OCI-LY7 (cell line): ENCODE data around the gene SMURF1. TPM values are rescaled to one million over a fixed set of nuclear protein-coding genes. Genes with fewer than 3 reads are reported as not detected.

Experiments
- BruUV-seq: library from RNA; stranded (reverse); fragments of 400-500 nt; replicated peaks from 2 replicates; lab custom pipeline; 2021; lab: Mats Ljungman, UMichigan
- CTCF ChIA-PET: fragments of 300-600 bp; sonication (Branson Sonifier 250); formaldehyde crosslinking; loops from one replicate; lab custom pipeline; 2022; ENCODE audit warnings: antibody characterized with exemption; ENCODE audit not compliant: unreplicated experiment; lab: Charles Lee
- POLR2A ChIA-PET: fragments of 300-600 bp; sonication (Branson Sonifier 250); formaldehyde crosslinking; loops from one replicate; lab custom pipeline; 2022; ENCODE audit warnings: antibody characterized with exemption; lab: Charles Lee
- DNase-seq: peaks from one replicate; pipeline ENCODE4 v3.0.0-alpha.2; 2015; ENCODE audit warnings: low spot score
- H2AFZ ChIP-seq: fragments of 200-600 bp; sonication (generic), shearing (Covaris generic); 2 replicates; pipeline ENCODE4 v1.6.1; 2014; ENCODE audit warnings: mild to moderate bottlenecking, antibody characterized with exemption, low read length, moderate library complexity
- H3K27ac ChIP-seq: fragments of 200-600 bp; sonication (generic); 2 replicates; pipeline ENCODE4 v1.5.1; 2014; ENCODE audit warnings: mixed run types, low read depth, mild to moderate bottlenecking, moderate library complexity, low read length, inconsistent platforms; ENCODE audit not compliant: poor library complexity, severe bottlenecking
- H3K36me3 ChIP-seq: fragments of 200-600 bp; sonication (generic); 2 replicates; pipeline ENCODE4 v1.6.1; 2014; ENCODE audit warnings: mild to moderate bottlenecking, antibody characterized with exemption, low read length, moderate library complexity, mixed read lengths; ENCODE audit not compliant: insufficient read depth
- H3K4me1 ChIP-seq: fragments of 200-600 bp; sonication (generic); 2 replicates; pipeline ENCODE4 v1.5.1; 2014; ENCODE audit warnings: mild to moderate bottlenecking, low read length; ENCODE audit not compliant: insufficient read depth, poor library complexity, severe bottlenecking
- H3K4me2 ChIP-seq: fragments of 200-600 bp; sonication (generic); 2 replicates; pipeline ENCODE4 v1.6.1; 2014; ENCODE audit warnings: mild to moderate bottlenecking, low read length
- H3K4me3 ChIP-seq: fragments of 200-600 bp; sonication (generic); 2 replicates; pipeline ENCODE4 v1.5.1; 2014; ENCODE audit warnings: mild to moderate bottlenecking, low read depth, low read length; ENCODE audit not compliant: poor library complexity, severe bottlenecking
- H3K79me2 ChIP-seq: fragments of 200-600 bp; sonication (generic); 2 replicates; pipeline ENCODE4 v1.6.1; 2016; ENCODE audit warnings: low read depth, mild to moderate bottlenecking, low read length, moderate library complexity, mixed read lengths; ENCODE audit not compliant: insufficient read depth
- H3K9me2 ChIP-seq: fragments of 200-600 bp; sonication (generic); 2 replicates; pipeline ENCODE4 v1.6.1; 2016; ENCODE audit warnings: mild to moderate bottlenecking, low read length, mixed read lengths; ENCODE audit not compliant: insufficient read depth
- H3K9me3 ChIP-seq: fragments of 200-600 bp; sonication (generic); 2 replicates; pipeline ENCODE4 v1.6.1; 2014; ENCODE audit warnings: mild to moderate bottlenecking, mixed run types, low read length, mixed read lengths
- H4K20me1 ChIP-seq: fragments of 200-600 bp; sonication (generic); 2 replicates; pipeline ENCODE4 v1.6.1; 2014; ENCODE audit warnings: mild to moderate bottlenecking, antibody characterized with exemption, low read length, moderate library complexity, mixed read lengths; ENCODE audit not compliant: insufficient read depth
- CTCF ChIP-seq: fragments of 200-600 bp; sonication (generic); conservative IDR thresholded peaks from 2 replicates; pipeline ENCODE4 v1.5.1; 2014; ENCODE audit warnings: mild to moderate bottlenecking, antibody characterized with exemption, low read length, moderate library complexity, mixed read lengths
- EZH2phosphoT487 ChIP-seq: fragments of 200-600 bp; sonication (generic); IDR thresholded peaks from 2 replicates; pipeline ENCODE4 v1.6.1; 2018; ENCODE audit warnings: low read depth, borderline replicate concordance, mild to moderate bottlenecking, mixed run types, antibody characterized with exemption, low read length, moderate library complexity, mixed read lengths
- intact Hi-C: fragments of 100-400 bp; cut with micrococcal nuclease; formaldehyde crosslinking; loops from one replicate; pipeline ENCODE4 v1.10.0; 2022; ENCODE audit not compliant: unreplicated experiment
- total RNA-seq, 2 experiments: library from RNA; depleted of rRNA in 1 of 2; stranded (reverse); fragments of >200 nt in 1 of 2; shearing (Covaris generic) in 1 of 2; gene quantifications; 2 replicates each; pipeline ENCODE4 v1.2.3, GENCODE V29; 2014 to 2022

SMURF1 gene
- total RNA-seq, 2 experiments from 2014 or later = 11.5 to 17.8 TPM

- no peak overlapping the region for H2AFZ ChIP-seq
- no peaks in the 10 kb centered on the region for H3K79me2 ChIP-seq
- DNase-seq = no peak
- POLR2A ChIA-PET = no interaction called here
- H4K20me1 ChIP-seq = no peaks in the 10 kb centered on the region
- no peaks in the 10 kb centered on the region for H3K9me3 ChIP-seq
- BruUV-seq = no TSS peak
- H3K9me2 ChIP-seq = no peaks in the 10 kb centered on the region
- H3K4me2 ChIP-seq = no peak overlapping the region
- peaks cover 97% of the 10 kb centered on the region for H3K36me3 ChIP-seq
- no peaks in the 10 kb centered on the region for H3K4me1 ChIP-seq
- H3K4me3 ChIP-seq = no peak overlapping the region
- intact Hi-C loops = no loop called here
- no peak overlapping the region for H3K27ac ChIP-seq
- TF ChIP-seq CTCF = no peak
- TF ChIP-seq EZH2phosphoT487 = no peak
- CTCF ChIA-PET = no interaction called here
Observed at GRCh38 chr7:99000196-99000903, 143.6 kb downstream of the SMURF1 start.

- H3K36me3 ChIP-seq = peaks cover 97% of the 10 kb centered on the region
- intact Hi-C loops = no loop called here
- H3K4me1 ChIP-seq = no peaks in the 10 kb centered on the region
- no TSS peak for BruUV-seq
- H3K27ac ChIP-seq = no peak overlapping the region
- DNase-seq = no peak
- ChIA-PET CTCF (no interaction called here), POLR2A (interaction anchor here (1.2 kb wide), 1 partner anchor 13 kb away, joined by 4 read pairs; no protein-coding TSS in a partner anchor)
- H2AFZ ChIP-seq = no peak overlapping the region
- no peak for TF ChIP-seq EZH2phosphoT487
- TF ChIP-seq CTCF = no peak
- no peaks in the 10 kb centered on the region for H4K20me1 ChIP-seq
- H3K4me3 ChIP-seq = no peak overlapping the region
- no peaks in the 10 kb centered on the region for H3K79me2 ChIP-seq
- no peaks in the 10 kb centered on the region for H3K9me3 ChIP-seq
- no peak overlapping the region for H3K4me2 ChIP-seq
- H3K9me2 ChIP-seq = no peaks in the 10 kb centered on the region
Observed at GRCh38 chr7:98998821-98999725, 144.8 kb downstream of the SMURF1 start.
